WTC11 (cell line): ENCODE measurements around the gene PLPPR3. TPM values are rescaled to one million over a fixed set of nuclear protein-coding genes. Genes with fewer than 3 reads are reported as not detected.
A peak's percentile ranks its signal among the peaks of the same experiment; 100 is the strongest.

Source experiments
- ATF1 ChIP-seq: sonication (generic); formaldehyde crosslinking; IDR thresholded peaks from 2 replicates; pipeline ENCODE4 v1.8.1; 2023; ENCODE audit warnings: mild to moderate bottlenecking, moderate library complexity, missing genetic modification reagents
- ATF2 ChIP-seq: sonication (generic); formaldehyde crosslinking; IDR thresholded peaks from 2 replicates; pipeline ENCODE4 v1.8.1; 2022; ENCODE audit warnings: low read depth, missing genetic modification reagents, borderline replicate concordance
- EMX1 ChIP-seq: fragments of 250-450 bp; sonication (Bioruptor Pico); IDR thresholded peaks from 2 replicates; pipeline ENCODE4 v1.8.0; 2021; ENCODE audit warnings: mild to moderate bottlenecking
- FOXP1 ChIP-seq: sonication (generic); formaldehyde crosslinking; IDR thresholded peaks from 2 replicates; pipeline ENCODE4 v1.8.0; 2022; ENCODE audit warnings: missing genetic modification reagents, mild to moderate bottlenecking, moderate library complexity, borderline replicate concordance
- FOXP4 ChIP-seq: sonication (generic); formaldehyde crosslinking; IDR thresholded peaks from 2 replicates; pipeline ENCODE4 v1.8.0; 2022; ENCODE audit warnings: mild to moderate bottlenecking, missing genetic modification reagents
- GABPB1 ChIP-seq: sonication (generic); formaldehyde crosslinking; IDR thresholded peaks from 2 replicates; pipeline ENCODE4 v1.8.1; 2023; ENCODE audit warnings: mild to moderate bottlenecking, missing genetic modification reagents
- IRF2 ChIP-seq: sonication (generic); formaldehyde crosslinking; IDR thresholded peaks from 2 replicates; pipeline ENCODE4 v1.8.0; 2022; ENCODE audit warnings: low read depth, missing genetic modification reagents, borderline replicate concordance
- JAZF1 ChIP-seq: fragments of 250-450 bp; sonication (Bioruptor Pico); IDR thresholded peaks from 2 replicates; pipeline ENCODE4 v1.9.0; 2021; ENCODE audit warnings: moderate library complexity, mild to moderate bottlenecking, inconsistent platforms
- NR1H2 ChIP-seq: sonication (generic); formaldehyde crosslinking; IDR thresholded peaks from 2 replicates; pipeline ENCODE4 v1.9.0; 2021; ENCODE audit warnings: mild to moderate bottlenecking, moderate library complexity, missing genetic modification reagents
- NR3C1 ChIP-seq: sonication (generic); formaldehyde crosslinking; conservative IDR thresholded peaks from 2 replicates; pipeline ENCODE4 v1.8.1; 2023; ENCODE audit warnings: low read depth, mild to moderate bottlenecking, missing genetic modification reagents
- PREB ChIP-seq: sonication (generic); formaldehyde crosslinking; IDR thresholded peaks from 2 replicates; pipeline ENCODE4 v1.8.1; 2022; ENCODE audit warnings: mild to moderate bottlenecking, missing genetic modification reagents, moderate library complexity, borderline replicate concordance
- PRRX2 ChIP-seq: fragments of 250-450 bp; sonication (Bioruptor Pico); IDR thresholded peaks from 2 replicates; pipeline ENCODE4 v1.8.0; 2021; ENCODE audit warnings: mild to moderate bottlenecking
- SMAD3 ChIP-seq: sonication (generic); formaldehyde crosslinking; IDR thresholded peaks from 2 replicates; pipeline ENCODE4 v1.8.0; 2022; ENCODE audit warnings: missing genetic modification reagents, mild to moderate bottlenecking, borderline replicate concordance
- SOX15 ChIP-seq: fragments of 250-450 bp; sonication (Bioruptor Pico); IDR thresholded peaks from 2 replicates; pipeline ENCODE4 v1.9.0; 2021; ENCODE audit warnings: mild to moderate bottlenecking
- STAT6 ChIP-seq: sonication (generic); formaldehyde crosslinking; conservative IDR thresholded peaks from 2 replicates; pipeline ENCODE4 v1.8.1; 2023; ENCODE audit warnings: mild to moderate bottlenecking, low read depth, missing genetic modification reagents, moderate library complexity
- TCF7 ChIP-seq: sonication (generic); formaldehyde crosslinking; IDR thresholded peaks from 2 replicates; pipeline ENCODE4 v1.8.0; 2022; ENCODE audit warnings: mild to moderate bottlenecking, low read depth, missing genetic modification reagents, moderate library complexity
- TEAD1 ChIP-seq: sonication (generic); formaldehyde crosslinking; IDR thresholded peaks from 2 replicates; pipeline ENCODE4 v1.8.0; 2022; ENCODE audit warnings: mild to moderate bottlenecking, missing genetic modification reagents
- TP53 ChIP-seq: sonication (generic); formaldehyde crosslinking; IDR thresholded peaks from 2 replicates; pipeline ENCODE4 v1.8.1; 2023; ENCODE audit warnings: mild to moderate bottlenecking, missing genetic modification reagents
- ZBTB43 ChIP-seq: sonication (generic); formaldehyde crosslinking; IDR thresholded peaks from 2 replicates; pipeline ENCODE4 v1.8.1; 2023; ENCODE audit warnings: mild to moderate bottlenecking, missing genetic modification reagents
- ZNF281 ChIP-seq: sonication (generic); formaldehyde crosslinking; IDR thresholded peaks from 2 replicates; pipeline ENCODE4 v1.8.0; 2023; ENCODE audit warnings: mild to moderate bottlenecking, missing genetic modification reagents
- ZNF416 ChIP-seq: fragments of 250-450 bp; sonication (Bioruptor Pico); IDR thresholded peaks from 2 replicates; pipeline ENCODE4 v1.9.0; 2021; ENCODE audit warnings: mild to moderate bottlenecking, inconsistent platforms
- ZNF423 ChIP-seq: fragments of 250-450 bp; sonication (Bioruptor Pico); IDR thresholded peaks from 2 replicates; pipeline ENCODE4 v2.1.2; 2022; ENCODE audit warnings: mild to moderate bottlenecking, moderate library complexity
- ZNF671 ChIP-seq: fragments of 250-450 bp; sonication (Bioruptor Pico); IDR thresholded peaks from 2 replicates; pipeline ENCODE4 v1.8.0; 2021; ENCODE audit warnings: mild to moderate bottlenecking
- ZSCAN18 ChIP-seq: fragments of 250-450 bp; sonication (Bioruptor Pico); IDR thresholded peaks from 2 replicates; pipeline ENCODE4 v2.1.2; 2022; ENCODE audit warnings: mild to moderate bottlenecking, moderate library complexity
- total RNA-seq: library from RNA; stranded (reverse); gene quantifications from 3 replicates; pipeline ENCODE4 v1.2.3, GENCODE V29; 2021

Gene PLPPR3
- total RNA-seq, 1 experiment from 2014 or later, result 60.6 TPM

GRCh38 chr19:782185-782877 lies 39.4 kb downstream of the PLPPR3 start (continued):
- no peak for TF ChIP-seq STAT6 (CRISPR knock-in tag)
- no peak for TF ChIP-seq EMX1 (CRISPR knock-in tag)
- TF ChIP-seq SOX15 (CRISPR knock-in tag), result no peak
- no peak for TF ChIP-seq NR1H2 (CRISPR knock-in tag)
- peak; percentile 49; the same call in 1 of the 2 replicates for TF ChIP-seq ZNF281 (CRISPR knock-in tag)
- no peak for TF ChIP-seq TP53 (CRISPR knock-in tag)
- TF ChIP-seq ATF2 (CRISPR knock-in tag), result no peak
- TF ChIP-seq ZSCAN18 (CRISPR knock-in tag), result no peak
- no peak for TF ChIP-seq PRRX2 (CRISPR knock-in tag)
- no peak for TF ChIP-seq FOXP4 (CRISPR knock-in tag)
- no peak for TF ChIP-seq ATF1
- no peak for TF ChIP-seq ZBTB43 (CRISPR knock-in tag)
- no peak for TF ChIP-seq ZNF671 (CRISPR knock-in tag)
- TF ChIP-seq FOXP1 (CRISPR knock-in tag), result 0 out of 2 replicates have a peak, but pooled peaks have one; percentile 64
- no peak for TF ChIP-seq SMAD3 (CRISPR knock-in tag)
- no peak for TF ChIP-seq ZNF416 (CRISPR knock-in tag)
- TF ChIP-seq GABPB1 (CRISPR knock-in tag), result no peak
- TF ChIP-seq NR3C1 (CRISPR knock-in tag), result no peak
- TF ChIP-seq JAZF1 (CRISPR knock-in tag), result no peak
- TF ChIP-seq ZNF423 (CRISPR knock-in tag), result peak; percentile 81
- no peak for TF ChIP-seq TCF7 (CRISPR knock-in tag)
- peak; percentile 72; the same call in 1 of the 2 replicates for TF ChIP-seq TEAD1 (CRISPR knock-in tag)
- TF ChIP-seq IRF2 (CRISPR knock-in tag), result no peak
- no peak for TF ChIP-seq PREB (CRISPR knock-in tag)
